ENCODE data around the gene HCCS.
A peak's percentile ranks its signal among the peaks of the same experiment; 100 is the strongest.

The HCCS gene

GRCh38 chrX:11100281-11101035 is 10.7 kb upstream of the HCCS start:
- Mint-ChIP-seq H3K4me3 (no peak overlapping the region), H3K27me3 (ENCODE audit: low read depth, poor library complexity) (peaks cover 4% of the 10 kb centered on the region), H3K9me3 (peaks cover 24% of the 10 kb centered on the region), H3K4me1 (peaks cover 33% of the 10 kb centered on the region), H3K36me3 (ENCODE audit: low read depth) (no peaks in the 10 kb centered on the region), H3K27ac (no peak overlapping the region)
- peak; percentile 36 for TF ChIP-seq CTCF (IDR thresholded peaks at IDR 0.05)
- peak; percentile 12 for DNase-seq

DNA sequence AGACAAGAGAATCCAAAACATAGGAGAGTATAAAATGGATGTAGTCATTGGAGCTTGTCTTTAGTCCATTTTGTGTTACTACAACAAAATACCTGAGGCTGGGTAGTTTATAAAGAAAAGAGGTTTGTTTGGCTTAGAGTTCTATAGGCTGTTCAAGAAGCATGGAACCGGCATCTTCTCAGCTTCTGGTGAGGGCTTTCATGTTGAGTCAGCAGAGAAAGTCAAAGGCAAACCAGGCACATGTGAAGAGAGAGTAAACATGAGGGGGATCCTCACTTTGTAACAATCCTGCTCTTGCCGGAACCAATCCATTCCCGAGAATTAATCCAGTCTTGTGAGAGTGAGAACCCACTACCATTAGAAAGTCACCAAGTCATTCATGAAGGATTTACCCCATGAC is 8.1 kb upstream of the HCCS start:
- peaks cover 4% of the 10 kb centered on the region for H3K27me3 Mint-ChIP-seq (ENCODE audit: low read depth, poor library complexity)
- no peak overlapping the region for H3K4me3 Mint-ChIP-seq
- no peak overlapping the region for H3K27ac Mint-ChIP-seq
- peaks cover 25% of the 10 kb centered on the region for H3K9me3 Mint-ChIP-seq
- no peak for DNase-seq
- no peak for TF ChIP-seq CTCF (IDR thresholded peaks at IDR 0.05)
- peaks cover 43% of the 10 kb centered on the region for H3K4me1 Mint-ChIP-seq
- H3K36me3 Mint-ChIP-seq (ENCODE audit: low read depth): peaks cover 5% of the 10 kb centered on the region

DNA sequence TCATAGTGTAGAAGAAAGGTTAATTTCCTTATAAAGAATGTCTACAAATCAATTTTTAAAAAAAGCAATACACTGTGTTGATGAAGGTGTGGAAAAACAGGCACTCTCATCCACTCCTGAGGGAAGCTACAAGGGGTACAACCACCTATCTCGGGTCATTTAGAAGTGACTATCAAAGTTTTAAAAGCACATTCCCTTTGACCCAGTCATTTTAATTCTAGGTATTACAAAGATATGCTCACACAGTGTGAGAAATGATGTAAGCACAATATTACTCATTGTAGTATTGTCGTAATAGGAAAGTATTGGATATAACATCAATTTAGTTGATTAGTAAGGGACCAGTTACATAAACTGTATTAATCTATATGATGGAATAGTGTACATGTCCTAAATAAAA is 7.4 kb upstream of the HCCS start:
- H3K4me1 Mint-ChIP-seq: peaks cover 43% of the 10 kb centered on the region
- H3K27ac Mint-ChIP-seq: no peak overlapping the region
- H3K4me3 Mint-ChIP-seq: no peak overlapping the region
- no peak for TF ChIP-seq CTCF (IDR thresholded peaks at IDR 0.05)
- H3K36me3 Mint-ChIP-seq (ENCODE audit: low read depth): peaks cover 5% of the 10 kb centered on the region
- peaks cover 25% of the 10 kb centered on the region for H3K9me3 Mint-ChIP-seq
- H3K27me3 Mint-ChIP-seq (ENCODE audit: low read depth, poor library complexity): peaks cover 4% of the 10 kb centered on the region
- no peak for DNase-seq

DNA sequence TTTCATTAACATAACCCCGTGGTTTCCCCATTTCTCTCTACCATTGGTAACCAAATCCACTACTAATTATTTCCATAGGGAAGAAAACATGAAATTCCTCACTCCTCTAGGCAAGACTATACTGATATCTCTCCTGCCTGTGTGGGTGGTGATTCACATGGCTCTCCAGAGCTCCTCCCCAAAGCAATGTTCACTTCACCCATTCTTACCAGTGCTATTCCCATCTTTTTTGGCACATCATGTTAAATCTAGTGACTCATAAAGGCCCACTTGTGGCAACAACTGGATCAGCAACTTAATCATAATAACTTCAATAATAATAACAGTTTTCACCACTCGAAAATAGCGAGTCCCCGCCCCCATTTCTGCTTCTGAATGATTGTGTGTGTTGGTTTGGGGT is 6.1 kb upstream of the HCCS start:
- Mint-ChIP-seq H3K27me3 (ENCODE audit: low read depth, poor library complexity) (peaks cover 4% of the 10 kb centered on the region), H3K4me1 (peaks cover 38% of the 10 kb centered on the region), H3K36me3 (ENCODE audit: low read depth) (peaks cover 5% of the 10 kb centered on the region), H3K9me3 (peaks cover 19% of the 10 kb centered on the region), H3K27ac (no peak overlapping the region), H3K4me3 (no peak overlapping the region)
- no peak for TF ChIP-seq CTCF (IDR thresholded peaks at IDR 0.05)
- DNase-seq: no peak

DNA sequence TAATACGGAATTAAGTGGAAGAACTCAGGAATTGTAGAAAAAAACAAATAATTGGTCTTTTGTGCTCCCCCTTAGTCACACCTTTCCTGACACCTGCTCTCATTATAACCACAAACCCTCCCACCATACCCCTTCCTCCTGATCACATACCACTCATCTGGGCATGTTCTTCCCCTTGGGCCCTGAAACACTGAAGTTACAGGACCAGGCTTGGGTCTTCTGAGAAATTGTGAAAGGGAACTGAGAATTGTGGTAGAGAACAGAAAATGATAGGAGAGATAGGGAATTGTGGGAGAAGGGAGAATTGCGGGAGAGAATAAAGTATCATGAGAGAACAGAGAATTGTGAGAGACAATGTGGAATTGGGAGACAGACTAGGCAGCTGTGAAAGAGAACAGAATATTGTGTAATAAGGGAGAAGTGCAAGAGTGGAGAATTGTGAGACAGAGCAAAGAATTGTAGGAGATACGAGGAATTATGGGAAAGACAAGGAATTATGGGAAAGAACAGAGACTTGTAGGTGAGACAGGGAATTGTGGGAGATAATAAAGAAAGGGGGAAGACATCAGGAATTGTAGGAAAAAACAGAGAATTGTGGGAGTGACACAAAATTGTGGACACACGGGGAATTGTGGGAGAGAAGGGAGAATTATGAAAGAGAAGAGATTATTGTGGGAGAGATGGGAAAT is 2.7 kb upstream of the HCCS start:
- Mint-ChIP-seq H3K4me1 (peaks cover 23% of the 10 kb centered on the region), H3K36me3 (ENCODE audit: low read depth) (peaks cover 6% of the 10 kb centered on the region), H3K4me3 (no peak overlapping the region), H3K27me3 (ENCODE audit: low read depth, poor library complexity) (peaks cover 4% of the 10 kb centered on the region), H3K27ac (no peak overlapping the region), H3K9me3 (peaks cover 23% of the 10 kb centered on the region)
- no peak for TF ChIP-seq CTCF (IDR thresholded peaks at IDR 0.05)
- DNase-seq: no peak

Measured in nephron progenitor cell (in vitro differentiated cells).